Measurements from ENCODE around the gene NOX3. TPM values are rescaled to one million over a fixed set of nuclear protein-coding genes. Genes with fewer than 3 reads are reported as not detected.
"Not testable (repeated sequence)": the region's sequence is repeated elsewhere in the genome, so short reads cannot be mapped to it uniquely, and the experiment has no call there.

Gene NOX3
- total RNA-seq, 5 donors from 2014 or later (not counting 1 experiment from before 2014, with no cell fraction given), result not detected

DNA sequence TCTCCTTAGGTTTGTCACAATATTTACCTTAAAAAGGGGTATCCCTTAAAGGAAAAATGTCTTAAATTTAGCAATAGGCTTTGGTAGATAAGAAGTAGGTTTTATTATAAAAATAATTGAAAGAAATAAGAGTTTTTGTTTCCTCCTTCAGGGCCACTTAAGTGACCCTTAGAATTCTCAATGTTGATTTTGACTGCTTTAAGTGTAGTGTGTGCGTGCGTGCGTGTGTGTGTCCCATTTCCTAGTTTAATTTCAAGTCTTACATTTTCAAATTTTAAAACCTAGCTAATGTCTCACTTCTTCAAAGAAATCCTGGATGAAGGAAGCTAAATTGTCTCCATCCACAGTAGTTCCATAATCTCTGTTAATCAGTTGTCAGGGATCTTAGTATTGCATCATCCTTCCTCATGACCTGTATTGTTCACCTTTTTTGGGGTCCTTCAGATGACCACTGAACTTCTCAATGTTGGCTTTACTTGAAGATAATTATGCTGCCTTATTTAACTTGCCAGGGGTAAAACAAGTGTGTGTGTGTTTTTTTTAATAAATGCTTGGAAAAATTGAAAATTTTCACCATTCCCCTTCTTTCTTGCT is 90.7 kb downstream of the NOX3 start:
- DNase-seq, result no peak
- Histone ChIP-seq H3K4me3 (ENCODE audit: control insufficient read depth in 1 of 2, extremely low read depth in 1 of 2, low read length in 1 of 2) (no peak overlapping the region), H3K27ac (ENCODE audit: low read length) (no peak overlapping the region), H3K9me3 (no peaks in the 10 kb centered on the region), H3K27me3 (replicated peaks in 1 of 2; ENCODE audit: control insufficient read depth in 2 of 2, extremely low read depth in 1 of 2, insufficient read depth in 2 of 2, low read length in 1 of 2) (no peaks in the 10 kb centered on the region), H3K4me1 (ENCODE audit: control insufficient read depth in 1 of 2, extremely low read depth in 1 of 2, insufficient read depth in 2 of 2, low read length in 2 of 2) (no peaks in the 10 kb centered on the region), H3K36me3 (ENCODE audit: control insufficient read depth in 2 of 2, extremely low read depth in 1 of 2, insufficient read depth in 1 of 2, low read length in 1 of 2) (no peaks in the 10 kb centered on the region)
- no peaks in the 10 kb centered on the region for H3K4me1 Mint-ChIP-seq
- no peaks in the 10 kb centered on the region for H3K9me3 Mint-ChIP-seq
- no peaks in the 10 kb centered on the region for H3K27me3 Mint-ChIP-seq
- no peak overlapping the region for H3K4me3 Mint-ChIP-seq
- no peak overlapping the region for H3K27ac Mint-ChIP-seq
- no peak for ATAC-seq (replicated peaks in 1 of 4)
- POLR2A ChIA-PET, result no interaction called here
- H3K36me3 Mint-ChIP-seq, result no peaks in the 10 kb centered on the region
- no CpG with 5 or more reads among the region's 3 CpGs for WGBS (ENCODE audit: insufficient coverage)
- CTCF ChIA-PET, result interaction anchor here in 1 of 2 donors (0.6 kb wide), 1 partner anchor 132 kb away, joined by 7 read pairs; no protein-coding TSS in a partner anchor

DNA sequence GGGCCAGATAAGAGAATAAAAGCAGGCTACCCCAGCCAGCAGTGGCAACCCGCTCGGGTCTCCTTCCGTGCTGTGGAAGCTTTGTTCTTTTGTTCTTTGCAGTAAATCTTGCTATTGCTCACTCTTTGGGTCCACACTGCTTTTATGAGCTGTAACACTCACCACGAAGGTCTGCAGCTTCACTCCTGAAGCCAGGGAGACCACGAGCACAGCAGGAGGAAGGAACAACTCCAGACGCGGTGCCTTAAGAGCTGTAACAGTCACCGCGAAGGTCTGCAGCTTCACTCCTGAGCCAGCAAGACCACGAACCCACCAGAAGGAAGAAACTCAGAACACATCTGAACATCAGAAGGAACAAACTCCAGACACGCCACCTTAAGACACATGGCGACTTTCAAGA is 91.6 kb downstream of the NOX3 start:
- ATAC-seq (replicated peaks in 1 of 4); CTCF ChIA-PET; H3K27ac Mint-ChIP-seq; H3K27me3 Mint-ChIP-seq; H3K4me3 Mint-ChIP-seq; H3K4me3 ChIP-seq (ENCODE audit: control insufficient read depth in 1 of 2, extremely low read depth in 1 of 2, low read length in 1 of 2); H3K27me3 ChIP-seq (replicated peaks in 1 of 2; ENCODE audit: control insufficient read depth in 2 of 2, extremely low read depth in 1 of 2, insufficient read depth in 2 of 2, low read length in 1 of 2); POLR2A ChIA-PET; H3K36me3 ChIP-seq (ENCODE audit: control insufficient read depth in 2 of 2, extremely low read depth in 1 of 2, insufficient read depth in 1 of 2, low read length in 1 of 2); H3K9me3 ChIP-seq; DNase-seq; H3K27ac ChIP-seq (ENCODE audit: low read length); H3K4me1 Mint-ChIP-seq; H3K9me3 Mint-ChIP-seq; H3K36me3 Mint-ChIP-seq; H3K4me1 ChIP-seq (ENCODE audit: control insufficient read depth in 1 of 2, extremely low read depth in 1 of 2, insufficient read depth in 2 of 2, low read length in 2 of 2): not testable (repeated sequence)
- WGBS (ENCODE audit: insufficient coverage), result 41% methylated on average over 7 of the region's 12 CpGs

DNA sequence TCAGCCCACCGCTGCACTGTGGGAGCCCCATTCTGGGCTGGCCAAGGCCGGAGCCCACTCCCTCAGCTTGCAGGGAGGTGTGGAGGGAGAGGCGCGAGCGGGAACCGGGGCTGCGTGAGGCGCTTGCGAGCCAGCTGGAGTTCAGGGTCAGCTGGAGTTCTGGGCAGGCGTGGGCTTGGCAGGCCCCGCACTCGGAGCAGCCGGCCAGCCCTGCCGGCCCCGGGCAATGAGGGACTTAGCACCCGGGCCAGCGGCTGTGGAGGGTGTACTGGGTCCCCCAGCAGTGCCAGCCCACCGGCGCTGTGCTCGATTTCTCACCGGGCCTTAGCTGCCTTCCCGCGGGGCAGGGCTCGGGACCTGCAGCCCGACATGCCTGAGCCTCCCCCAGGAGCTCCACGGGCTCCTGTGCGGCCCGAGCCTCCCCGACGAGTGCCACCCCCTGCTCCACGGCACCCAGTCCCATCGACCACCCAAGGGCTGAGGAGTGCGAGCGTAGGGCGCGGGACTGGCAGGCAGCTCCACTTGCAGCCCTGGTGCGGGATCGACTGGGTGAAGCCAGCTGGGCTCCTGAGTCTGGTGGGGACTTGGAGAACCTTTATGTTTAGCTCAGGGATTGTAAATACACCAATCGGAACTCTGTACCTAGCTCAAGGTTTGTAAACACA is 92.5 kb downstream of the NOX3 start:
- 95% methylated on average over 27 of the region's 39 CpGs for WGBS (ENCODE audit: insufficient coverage)
- H3K27ac Mint-ChIP-seq; CTCF ChIA-PET; H3K27me3 Mint-ChIP-seq; H3K4me1 ChIP-seq (ENCODE audit: control insufficient read depth in 1 of 2, extremely low read depth in 1 of 2, insufficient read depth in 2 of 2, low read length in 2 of 2); H3K27ac ChIP-seq (ENCODE audit: low read length); H3K36me3 ChIP-seq (ENCODE audit: control insufficient read depth in 2 of 2, extremely low read depth in 1 of 2, insufficient read depth in 1 of 2, low read length in 1 of 2); H3K9me3 Mint-ChIP-seq; H3K9me3 ChIP-seq; DNase-seq; H3K4me3 ChIP-seq (ENCODE audit: control insufficient read depth in 1 of 2, extremely low read depth in 1 of 2, low read length in 1 of 2); POLR2A ChIA-PET; H3K36me3 Mint-ChIP-seq; H3K4me1 Mint-ChIP-seq; H3K27me3 ChIP-seq (replicated peaks in 1 of 2; ENCODE audit: control insufficient read depth in 2 of 2, extremely low read depth in 1 of 2, insufficient read depth in 2 of 2, low read length in 1 of 2); H3K4me3 Mint-ChIP-seq; ATAC-seq (replicated peaks in 1 of 4): not testable (repeated sequence)

DNA sequence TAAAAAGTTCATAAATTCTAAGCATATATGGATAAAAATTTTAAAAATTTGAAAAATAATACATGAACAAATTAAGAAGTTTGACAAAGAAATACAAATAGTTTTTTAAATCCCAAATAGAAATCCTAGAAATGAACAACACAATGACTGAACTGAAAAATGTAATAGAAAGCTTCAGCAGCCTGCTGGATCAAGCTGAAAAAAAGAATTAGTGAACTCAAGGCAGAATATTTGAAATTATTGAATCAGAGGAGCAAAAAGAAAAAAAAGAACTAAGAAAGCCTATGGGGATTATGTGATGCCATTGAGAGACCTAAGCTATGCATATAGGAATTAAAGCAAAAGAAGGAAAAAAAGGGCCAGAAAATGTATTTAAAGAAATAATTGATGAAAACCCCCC is 101.5 kb downstream of the NOX3 start:
- CTCF ChIA-PET, result no interaction called here

DNA sequence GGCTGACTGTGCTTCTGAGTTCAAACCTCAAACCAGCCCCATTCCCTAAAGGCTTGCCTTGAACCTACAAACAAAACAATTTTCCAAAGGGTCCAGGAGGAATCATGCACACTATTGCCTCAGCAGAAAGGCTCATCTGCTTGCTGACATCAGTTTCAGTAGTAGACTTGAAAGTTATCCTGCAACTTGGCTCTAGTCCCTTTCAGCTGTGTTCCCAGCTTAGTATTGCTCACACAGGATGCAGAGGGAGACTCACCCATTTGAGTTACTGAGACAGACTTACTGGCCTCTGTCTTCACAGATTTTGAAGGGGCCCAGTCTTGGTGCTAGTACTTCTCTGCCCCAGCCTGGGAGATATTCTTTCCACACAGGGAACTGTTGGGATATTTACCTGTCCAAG is 102.8 kb downstream of the NOX3 start:
- peaks cover 4 to 24% of the 10 kb centered on the region in 2 donors for H3K27me3 Mint-ChIP-seq
- no peak for DNase-seq

More for the DNA sequence above, 101.5 kb downstream of the NOX3 start:
- no peak overlapping the region for H3K27ac Mint-ChIP-seq
- POLR2A ChIA-PET, result interaction anchor here in 1 of 2 donors (0.6 kb wide), 1 partner anchor 24 kb away, joined by 3 read pairs; no protein-coding TSS in a partner anchor
- ATAC-seq (replicated peaks in 1 of 4) (no peak), DNase-seq (no peak)
- H3K36me3 Mint-ChIP-seq, result peaks cover 5% of the 10 kb centered on the region
- Histone ChIP-seq H3K9me3 (no peaks in the 10 kb centered on the region), H3K27ac (ENCODE audit: low read length) (no peak overlapping the region), H3K27me3 (replicated peaks in 1 of 2; ENCODE audit: control insufficient read depth in 2 of 2, extremely low read depth in 1 of 2, insufficient read depth in 2 of 2, low read length in 1 of 2) (peaks cover 0 to 16% of the 10 kb centered on the region in 2 experiments), H3K4me1 (ENCODE audit: control insufficient read depth in 1 of 2, extremely low read depth in 1 of 2, insufficient read depth in 2 of 2, low read length in 2 of 2) (no peaks in the 10 kb centered on the region), H3K4me3 (ENCODE audit: control insufficient read depth in 1 of 2, extremely low read depth in 1 of 2, low read length in 1 of 2) (no peak overlapping the region), H3K36me3 (ENCODE audit: control insufficient read depth in 2 of 2, extremely low read depth in 1 of 2, insufficient read depth in 1 of 2, low read length in 1 of 2) (no peaks in the 10 kb centered on the region)
- H3K27me3 Mint-ChIP-seq, result peaks cover 4 to 20% of the 10 kb centered on the region in 2 donors
- H3K4me3 Mint-ChIP-seq, result no peak overlapping the region
- peaks cover 11 to 24% (median 13%) of the 10 kb centered on the region in 3 donors for H3K9me3 Mint-ChIP-seq
- no peaks in the 10 kb centered on the region for H3K4me1 Mint-ChIP-seq

DNA sequence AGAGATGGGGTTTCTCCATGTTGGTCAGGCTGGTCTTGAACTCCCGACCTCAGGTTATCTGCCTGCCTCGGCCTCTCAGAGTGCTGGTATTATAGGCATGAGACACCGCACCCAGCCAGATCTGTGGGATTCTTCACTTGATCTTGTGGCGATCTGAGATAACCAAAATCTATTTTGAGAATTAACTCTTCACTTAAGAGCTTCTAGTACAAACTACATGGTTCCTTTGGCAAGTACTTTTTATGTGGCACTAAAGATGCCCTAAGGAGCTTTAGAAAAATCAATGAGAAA is 103.6 kb downstream of the NOX3 start:
- Histone ChIP-seq H3K36me3 (ENCODE audit: control insufficient read depth in 2 of 2, extremely low read depth in 1 of 2, insufficient read depth in 1 of 2, low read length in 1 of 2) (no peaks in the 10 kb centered on the region), H3K4me1 (ENCODE audit: control insufficient read depth in 1 of 2, extremely low read depth in 1 of 2, insufficient read depth in 2 of 2, low read length in 2 of 2) (no peaks in the 10 kb centered on the region), H3K9me3 (no peaks in the 10 kb centered on the region), H3K27me3 (replicated peaks in 1 of 2; ENCODE audit: control insufficient read depth in 2 of 2, extremely low read depth in 1 of 2, insufficient read depth in 2 of 2, low read length in 1 of 2) (peaks cover 0 to 24% of the 10 kb centered on the region in 2 experiments), H3K4me3 (ENCODE audit: control insufficient read depth in 1 of 2, extremely low read depth in 1 of 2, low read length in 1 of 2) (no peak overlapping the region), H3K27ac (ENCODE audit: low read length) (no peak overlapping the region)
- Mint-ChIP-seq H3K36me3 (peaks cover 7% of the 10 kb centered on the region), H3K4me1 (no peaks in the 10 kb centered on the region), H3K4me3 (no peak overlapping the region), H3K27me3 (peaks cover 4 to 24% of the 10 kb centered on the region in 2 donors), H3K9me3 (peaks cover 20 to 40% (median 21%) of the 10 kb centered on the region in 3 donors), H3K27ac (no peak overlapping the region)
- ATAC-seq (replicated peaks in 1 of 4) (no peak), DNase-seq (no peak)
- ChIA-PET POLR2A (no interaction called here), CTCF (no interaction called here)
- 71% methylated on average over 3 of the region's 4 CpGs for WGBS (ENCODE audit: insufficient coverage)

More for the DNA sequence above, 102.8 kb downstream of the NOX3 start:
- H3K4me1 ChIP-seq (ENCODE audit: control insufficient read depth in 1 of 2, extremely low read depth in 1 of 2, insufficient read depth in 2 of 2, low read length in 2 of 2), result no peaks in the 10 kb centered on the region
- ATAC-seq (replicated peaks in 1 of 4), result no peak
- Mint-ChIP-seq H3K36me3 (peaks cover 5% of the 10 kb centered on the region), H3K27ac (no peak overlapping the region), H3K4me3 (no peak overlapping the region), H3K9me3 (peaks cover 14 to 33% (median 14%) of the 10 kb centered on the region in 3 donors), H3K4me1 (no peaks in the 10 kb centered on the region)
- peaks cover 0 to 24% of the 10 kb centered on the region in 2 experiments for H3K27me3 ChIP-seq (replicated peaks in 1 of 2; ENCODE audit: control insufficient read depth in 2 of 2, extremely low read depth in 1 of 2, insufficient read depth in 2 of 2, low read length in 1 of 2)
- ChIA-PET CTCF (no interaction called here), POLR2A (no interaction called here)
- no peaks in the 10 kb centered on the region for H3K9me3 ChIP-seq
- no peak overlapping the region for H3K4me3 ChIP-seq (ENCODE audit: control insufficient read depth in 1 of 2, extremely low read depth in 1 of 2, low read length in 1 of 2)
- H3K36me3 ChIP-seq (ENCODE audit: control insufficient read depth in 2 of 2, extremely low read depth in 1 of 2, insufficient read depth in 1 of 2, low read length in 1 of 2), result no peaks in the 10 kb centered on the region
- no peak overlapping the region for H3K27ac ChIP-seq (ENCODE audit: low read length)
